ENCODE results near the gene FGR.
A peak's percentile ranks its signal among the peaks of the same experiment; 100 is the strongest.

The FGR gene

DNA sequence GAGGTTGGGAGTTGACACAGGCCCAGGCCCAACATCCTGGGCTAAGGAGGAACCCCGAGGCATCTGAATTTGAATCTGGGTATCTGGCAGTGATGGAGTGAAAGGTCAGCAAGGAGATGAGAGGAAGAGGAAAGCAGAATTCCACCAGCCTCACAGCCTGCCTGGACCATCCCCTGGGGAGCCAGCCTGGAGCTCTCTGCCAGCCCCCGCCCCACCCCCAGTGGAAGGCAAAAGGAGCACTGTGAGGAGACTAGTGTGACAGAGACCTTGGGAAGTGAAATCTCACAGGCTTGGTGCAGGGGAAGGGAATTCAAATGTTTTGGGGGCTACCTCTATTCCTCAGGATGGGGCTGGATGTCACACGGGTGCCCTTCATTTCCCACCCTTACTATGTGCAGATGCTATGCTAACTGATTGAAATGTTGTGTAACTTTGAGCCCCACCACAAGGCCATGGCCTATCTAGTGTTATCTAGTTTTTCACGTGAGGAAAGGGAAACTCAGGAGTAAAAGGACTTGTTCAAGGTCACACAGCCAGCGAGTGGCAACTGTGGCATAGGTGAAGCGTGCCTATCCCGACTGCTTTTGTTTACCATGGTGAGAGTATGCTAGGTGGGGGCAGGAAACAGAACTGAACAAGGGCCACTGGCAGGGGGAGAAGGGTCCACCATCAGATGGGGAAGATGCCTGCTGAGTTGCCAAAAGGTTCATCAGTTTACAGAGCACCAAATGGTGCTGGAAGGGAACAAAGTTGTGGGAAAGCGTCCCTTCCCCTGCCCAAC is 60.8 kb downstream of the FGR start:
- DNase-seq, result no peak
- in situ Hi-C loops (cut with MboI; ENCODE audit: low pct_unique_long_range_greater_than_20kb, low sequenced_read_pairs), result no loop called here

DNA sequence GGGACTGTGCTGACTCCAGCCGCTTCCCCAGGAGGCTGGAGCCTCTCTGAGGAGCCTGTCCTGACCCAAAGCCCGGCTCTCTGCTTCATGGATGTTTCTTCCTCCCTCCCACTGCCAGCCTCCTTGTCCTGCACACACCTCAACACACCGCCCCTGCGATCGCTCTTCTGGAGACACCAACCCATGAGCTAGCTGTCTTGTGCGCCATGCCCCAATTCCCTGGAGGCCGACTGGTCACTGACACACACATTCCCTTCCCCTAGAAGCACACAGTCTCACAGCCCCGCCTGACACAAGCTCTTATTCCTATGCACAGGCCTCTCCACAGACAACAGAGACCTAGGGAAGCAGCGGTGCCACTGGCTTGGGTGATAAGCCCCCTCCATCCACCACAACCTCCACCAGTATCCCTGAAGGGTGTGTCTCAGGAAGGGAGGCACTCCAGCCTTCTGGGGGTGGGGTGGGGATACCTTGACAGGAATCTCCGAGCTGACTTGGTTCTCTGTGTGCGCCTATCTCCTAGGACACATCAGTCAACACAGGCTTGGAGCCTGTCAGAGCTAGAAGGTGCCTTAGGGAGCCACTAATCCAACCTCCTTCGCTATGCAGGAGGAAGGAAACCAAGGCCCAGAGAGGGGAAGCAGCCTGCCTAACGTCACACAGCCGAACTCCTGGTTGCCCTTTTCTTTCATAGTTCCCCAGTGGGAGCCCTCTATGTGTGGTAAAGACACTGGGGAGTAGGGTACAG is 62.1 kb downstream of the FGR start:
- in situ Hi-C loops (cut with MboI; ENCODE audit: low pct_unique_long_range_greater_than_20kb, low sequenced_read_pairs), result no loop called here

DNA sequence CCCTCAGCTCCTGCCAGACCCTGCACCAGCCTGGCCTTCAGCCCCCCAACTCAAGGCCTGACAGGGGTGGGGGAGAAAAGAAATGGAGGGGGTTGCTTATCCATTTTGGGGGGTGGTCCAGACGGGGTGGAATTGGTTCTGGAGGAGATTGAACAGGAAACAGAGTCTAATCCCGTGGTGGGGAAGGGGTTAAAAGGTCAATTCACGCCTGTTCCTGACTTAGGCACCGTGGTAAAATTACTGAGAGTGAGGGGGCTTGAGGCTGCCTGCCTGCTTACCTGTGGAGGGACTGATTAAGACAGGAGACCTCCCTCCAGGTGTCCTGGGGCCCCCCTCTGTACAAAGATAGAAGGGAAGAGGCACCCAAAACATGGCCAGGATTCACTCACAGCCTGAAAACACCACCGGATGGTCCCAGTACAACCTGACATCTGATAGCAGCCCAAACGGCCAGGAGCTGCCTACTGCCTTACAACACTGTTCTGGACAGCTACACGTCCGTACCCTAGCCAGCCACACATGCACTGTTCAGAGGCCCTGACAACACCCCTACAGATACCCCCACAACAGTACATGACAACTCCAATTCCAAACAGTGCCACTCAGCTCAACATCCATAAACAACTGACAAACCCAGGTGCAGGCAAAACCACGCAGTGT is 62.8 kb downstream of the FGR start:
- DNase-seq, result no peak
- in situ Hi-C loops (cut with MboI; ENCODE audit: low pct_unique_long_range_greater_than_20kb, low sequenced_read_pairs), result no loop called here

More for the DNA sequence above, 62.1 kb downstream of the FGR start:
- DNase-seq, result no peak

DNA sequence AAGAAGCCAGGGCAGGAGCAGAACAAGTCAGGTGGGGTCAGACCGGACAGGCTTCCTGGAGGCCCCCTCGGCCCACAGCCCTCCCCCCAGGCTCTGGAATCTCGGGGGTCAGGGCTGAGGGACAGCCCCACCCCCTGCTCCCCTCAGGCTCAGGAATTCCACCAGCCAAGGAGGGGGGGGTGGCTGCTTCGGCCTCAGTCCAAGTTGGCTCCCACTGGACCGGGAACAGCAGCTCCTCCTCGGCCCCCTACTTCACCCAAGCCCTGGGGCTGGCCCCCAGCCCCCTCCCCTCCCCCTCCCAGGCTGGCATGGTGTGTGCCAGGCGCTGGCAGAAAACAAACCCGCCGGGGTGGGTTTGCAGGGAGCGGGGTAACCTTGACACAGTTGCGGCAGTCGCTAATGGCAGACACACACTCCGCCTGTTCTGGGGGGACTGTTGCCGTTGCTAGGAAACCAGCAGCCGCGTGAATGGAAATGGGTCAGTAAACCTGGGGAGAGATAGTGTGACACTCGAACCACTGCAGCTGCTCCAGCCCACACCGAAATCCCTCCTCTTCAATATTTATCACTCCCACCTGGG is 63.5 kb downstream of the FGR start:
- no peak for DNase-seq
- in situ Hi-C loops (cut with MboI; ENCODE audit: low pct_unique_long_range_greater_than_20kb, low sequenced_read_pairs), result no loop called here

DNA sequence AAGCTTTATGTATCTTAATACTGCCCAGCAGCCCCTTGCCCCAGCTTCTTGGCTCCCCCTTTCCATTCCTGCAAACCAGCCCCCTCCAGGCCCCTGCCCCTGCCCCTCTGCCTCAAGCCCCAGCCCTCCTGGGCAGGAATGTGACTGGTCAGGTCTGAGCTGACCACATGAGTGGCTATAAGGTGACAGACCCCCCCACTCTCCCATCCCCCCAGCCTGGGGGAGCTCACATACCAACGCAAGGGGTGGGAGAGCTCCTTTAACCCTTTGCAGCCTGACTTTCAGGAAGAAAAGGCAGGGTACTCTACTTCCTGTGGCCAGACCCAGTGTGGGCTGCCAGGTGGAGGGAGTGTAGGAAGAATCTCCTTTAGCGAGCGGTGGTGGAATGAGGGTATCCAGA is 64.2 kb downstream of the FGR start:
- DNase-seq, result no peak

DNA sequence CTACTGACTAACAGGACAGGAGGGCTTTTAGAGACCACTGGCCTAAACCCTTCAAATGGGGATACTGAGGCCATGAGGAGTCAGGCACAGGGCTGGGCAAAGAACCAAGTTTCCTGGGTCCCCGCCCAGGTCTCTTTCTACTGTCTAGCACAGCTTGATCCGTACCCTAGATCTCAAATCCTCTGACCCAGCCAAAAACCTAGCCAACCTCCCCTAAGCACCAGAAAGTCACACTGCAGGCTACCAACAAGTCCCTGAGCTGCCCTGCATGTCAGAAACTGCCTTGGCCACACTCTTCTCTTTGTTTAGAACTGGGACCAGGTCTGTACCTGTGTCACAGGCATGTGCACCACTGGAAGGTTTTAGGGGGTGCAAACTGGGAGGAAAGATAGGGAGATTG is 64.6 kb downstream of the FGR start:
- in situ Hi-C loops (cut with MboI; ENCODE audit: low pct_unique_long_range_greater_than_20kb, low sequenced_read_pairs), result no loop called here
- no peak for DNase-seq

More for the DNA sequence above, 64.2 kb downstream of the FGR start:
- in situ Hi-C loops (cut with MboI; ENCODE audit: low pct_unique_long_range_greater_than_20kb, low sequenced_read_pairs), result no loop called here

DNA sequence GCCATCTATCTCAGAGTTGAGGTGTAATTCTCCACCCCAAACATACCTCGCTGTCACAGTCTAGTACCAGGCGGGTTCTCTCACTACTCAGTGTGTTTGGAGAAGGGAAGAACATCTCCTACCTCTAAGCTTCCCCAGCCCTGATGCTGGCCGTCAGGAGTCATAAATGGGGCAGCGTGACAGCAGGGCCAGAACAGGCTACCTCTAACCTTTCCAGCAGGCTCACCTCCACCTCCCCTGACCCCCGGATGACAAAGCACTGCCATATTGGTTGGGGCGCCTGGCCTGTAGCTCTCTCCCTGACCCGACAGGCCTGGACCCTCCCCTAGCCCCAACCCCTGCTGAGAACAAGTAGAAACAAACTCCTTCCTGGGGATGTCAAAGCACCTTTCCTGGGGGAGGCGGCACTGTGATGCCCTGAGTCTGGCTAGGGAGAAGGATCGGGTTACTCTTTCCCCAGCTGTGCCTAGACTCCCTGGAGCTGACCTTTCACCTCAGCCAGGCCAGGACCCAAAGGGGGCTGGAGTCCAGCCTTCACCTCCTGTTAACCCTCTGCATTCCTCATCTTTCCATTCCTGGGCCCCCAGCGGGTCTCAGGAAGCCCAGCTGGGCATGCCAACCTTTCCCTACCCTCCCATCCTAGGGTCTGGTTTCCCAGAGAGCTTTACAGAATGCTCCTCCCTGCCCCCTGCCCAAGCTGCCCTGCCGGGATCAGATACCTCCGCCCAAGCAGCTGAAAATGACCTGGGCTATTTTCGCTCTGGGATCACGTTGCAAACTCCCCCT is 65.3 kb downstream of the FGR start:
- no peak for DNase-seq
- in situ Hi-C loops (cut with MboI; ENCODE audit: low pct_unique_long_range_greater_than_20kb, low sequenced_read_pairs), result no loop called here

DNA sequence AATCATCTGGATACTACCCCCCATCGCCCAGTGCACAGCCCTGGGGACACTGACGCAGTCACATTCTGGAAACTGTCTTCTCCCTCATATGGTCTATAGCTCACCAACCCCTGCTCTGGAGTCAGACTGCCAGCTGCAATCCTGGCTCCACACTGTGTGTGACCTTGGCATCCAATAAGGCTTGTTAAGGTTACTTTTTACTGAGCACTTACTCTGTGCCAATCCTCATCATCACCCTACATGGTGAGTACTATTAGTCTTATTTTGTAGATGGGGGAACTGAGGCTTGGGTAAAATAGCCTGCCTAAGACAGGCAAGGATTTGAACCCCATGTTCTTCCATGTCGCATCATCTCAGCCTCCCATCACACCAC is 65.9 kb downstream of the FGR start:
- no peak for DNase-seq
- in situ Hi-C loops (cut with MboI; ENCODE audit: low pct_unique_long_range_greater_than_20kb, low sequenced_read_pairs), result no loop called here

DNA sequence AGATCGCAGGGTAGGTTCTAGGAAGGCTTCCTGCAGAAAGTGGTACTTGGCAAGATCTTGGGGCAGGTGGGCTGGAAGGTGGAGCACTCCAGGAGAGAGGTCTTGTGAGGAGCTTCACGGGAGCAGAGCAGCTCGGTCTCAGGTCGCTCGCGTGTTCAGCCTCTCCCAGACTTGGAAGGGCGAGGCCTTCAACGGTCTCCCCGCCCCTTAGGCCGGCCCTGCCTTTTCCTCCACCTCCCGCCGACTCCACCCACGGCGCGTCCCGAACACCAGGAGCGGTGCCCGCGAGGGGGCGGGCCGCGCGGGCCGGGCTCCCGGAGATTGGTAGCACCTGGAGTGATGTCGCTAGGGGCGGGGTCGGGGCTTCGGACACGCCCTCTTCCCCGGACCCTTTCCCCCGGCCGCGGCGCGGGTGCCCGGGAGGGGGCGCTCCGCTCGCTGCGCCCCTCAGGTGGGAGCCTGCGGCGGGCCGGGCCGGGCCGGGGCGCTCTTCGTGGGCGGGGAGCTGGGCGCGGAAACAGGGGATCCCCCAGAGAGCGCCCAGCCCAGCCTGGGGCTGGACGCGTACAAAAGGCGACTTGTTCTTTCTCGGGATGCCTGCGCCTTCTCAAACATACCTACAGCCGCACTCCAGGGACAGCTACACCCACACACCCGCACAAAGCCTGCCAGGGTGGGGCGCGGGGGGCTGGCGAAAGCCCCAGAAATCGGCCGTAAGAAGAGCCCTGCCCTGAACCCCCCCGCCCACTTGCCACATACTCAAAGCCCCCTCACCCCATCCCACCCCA is 66.5 kb downstream of the FGR start:
- in situ Hi-C loops (cut with MboI; ENCODE audit: low pct_unique_long_range_greater_than_20kb, low sequenced_read_pairs), result no loop called here
- DNase-seq, result peak; percentile 99

DNA sequence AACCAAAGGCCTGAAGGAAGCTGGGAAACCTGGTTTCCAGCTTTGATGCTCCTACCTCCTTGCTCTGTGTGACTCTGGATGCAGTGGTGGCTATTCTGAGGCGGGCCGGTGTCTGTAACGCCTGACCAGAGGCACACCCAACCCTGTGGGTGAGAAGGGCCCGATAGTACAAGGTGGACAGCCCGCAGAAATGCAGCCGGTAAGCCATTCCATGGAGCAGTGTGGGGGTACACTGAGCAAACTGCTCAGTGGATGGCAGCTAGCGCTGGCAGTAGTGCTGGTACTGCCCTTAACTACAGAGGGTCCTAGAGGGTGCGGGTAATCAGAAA is 67.0 kb downstream of the FGR start:
- in situ Hi-C loops (cut with MboI; ENCODE audit: low pct_unique_long_range_greater_than_20kb, low sequenced_read_pairs), result no loop called here
- DNase-seq, result no peak

DNA sequence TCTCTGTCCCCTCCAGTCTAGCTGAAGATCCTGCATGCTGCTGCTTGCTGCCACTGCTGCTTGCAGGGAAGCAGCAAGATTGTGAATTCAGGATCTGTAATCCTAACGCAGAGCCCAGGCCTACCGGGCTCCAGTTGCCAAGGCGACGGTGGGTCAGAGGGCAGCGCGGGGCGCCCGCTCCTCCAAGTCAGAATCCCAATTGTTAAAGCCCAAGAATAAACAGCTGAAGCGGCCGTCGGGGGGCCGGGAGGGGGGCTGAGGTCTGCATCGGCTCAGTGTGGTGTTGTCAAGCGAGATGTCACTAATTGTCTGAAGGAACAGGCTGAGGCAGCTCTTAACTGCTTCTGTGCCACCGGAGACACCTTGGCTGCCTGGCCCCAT is 67.8 kb downstream of the FGR start:
- in situ Hi-C loops (cut with MboI; ENCODE audit: low pct_unique_long_range_greater_than_20kb, low sequenced_read_pairs), result no loop called here
- no peak for DNase-seq

DNA sequence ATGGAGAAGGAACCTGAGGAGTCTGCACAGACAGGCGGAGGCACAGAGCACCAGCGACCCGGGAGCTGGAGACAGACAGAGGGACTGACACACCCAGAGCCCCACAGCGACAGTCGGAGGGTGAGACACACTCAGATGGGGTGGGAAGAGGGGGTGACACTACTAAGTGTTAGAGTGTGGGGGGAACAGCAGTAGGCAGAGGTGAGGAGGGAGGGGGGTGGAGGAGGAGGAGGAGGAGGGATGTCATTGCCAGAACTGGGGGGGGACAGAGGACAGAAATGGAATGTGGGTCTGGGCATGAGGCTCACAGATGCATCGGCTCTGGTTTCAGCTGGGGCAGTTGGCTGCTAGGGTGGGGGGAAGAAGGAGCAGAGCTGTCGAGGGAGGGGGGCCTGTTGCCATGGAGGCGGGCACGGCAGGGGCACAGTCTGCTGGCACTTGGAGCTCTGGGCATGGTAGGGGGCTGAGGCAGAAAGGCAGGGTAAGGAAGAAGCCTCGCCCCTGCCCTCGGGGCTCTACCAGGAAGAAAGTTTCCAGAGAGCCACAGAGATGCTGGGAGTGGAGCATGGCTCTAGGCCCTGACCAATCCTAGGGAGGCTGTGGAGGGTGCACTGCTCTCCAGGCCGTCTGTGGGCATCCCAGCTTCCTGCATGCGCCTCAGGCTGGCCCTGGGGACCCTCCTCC is 68.4 kb downstream of the FGR start:
- no peak for DNase-seq
- in situ Hi-C loops (cut with MboI; ENCODE audit: low pct_unique_long_range_greater_than_20kb, low sequenced_read_pairs), result no loop called here

DNA sequence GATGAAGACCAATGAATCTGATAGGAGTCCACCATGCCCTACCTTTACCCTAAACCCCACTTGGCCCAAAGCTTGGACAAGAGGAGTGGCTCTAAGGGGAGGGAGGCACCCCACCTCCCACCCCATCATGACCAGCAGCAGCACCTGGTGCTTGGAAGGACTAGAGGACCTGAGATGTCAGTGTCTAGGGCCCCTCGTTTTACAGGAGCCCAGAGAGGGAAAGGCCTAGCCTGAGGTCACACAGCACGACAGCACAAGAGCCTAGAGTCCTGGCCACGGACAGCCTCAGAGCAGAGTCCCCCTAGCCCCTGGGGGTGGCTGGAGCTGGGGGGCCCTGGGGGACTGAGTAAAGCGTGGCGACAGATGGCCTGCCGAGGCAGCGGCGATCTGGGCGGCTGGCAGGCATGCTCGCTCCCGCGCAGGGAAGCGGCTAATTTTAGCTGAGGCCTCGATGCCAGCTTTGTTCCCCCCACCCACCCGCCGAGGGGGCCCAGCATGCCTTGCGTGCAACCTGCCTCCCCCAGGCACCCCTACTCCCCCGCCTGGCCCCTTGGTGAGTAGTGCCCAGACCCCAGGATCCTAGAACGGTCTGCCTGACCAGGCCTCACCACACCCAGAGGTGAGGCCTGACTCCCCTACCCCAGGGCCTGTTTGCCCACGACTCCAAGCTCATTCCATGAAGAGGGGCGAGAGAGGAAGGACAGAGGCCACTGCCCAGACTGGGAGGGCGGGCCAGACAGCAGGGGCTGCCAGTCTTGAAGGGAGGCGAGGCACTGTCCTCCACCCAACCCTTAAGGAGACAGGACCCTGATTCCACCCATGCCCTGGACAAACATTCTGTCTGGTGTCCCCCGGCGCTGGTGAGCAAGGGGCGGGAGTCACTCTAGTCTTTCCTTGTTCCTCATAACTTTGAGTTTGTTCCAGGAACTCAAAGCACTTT is 70.0 kb downstream of the FGR start:
- DNase-seq, result no peak
- in situ Hi-C loops (cut with MboI; ENCODE audit: low pct_unique_long_range_greater_than_20kb, low sequenced_read_pairs), result no loop called here

DNA sequence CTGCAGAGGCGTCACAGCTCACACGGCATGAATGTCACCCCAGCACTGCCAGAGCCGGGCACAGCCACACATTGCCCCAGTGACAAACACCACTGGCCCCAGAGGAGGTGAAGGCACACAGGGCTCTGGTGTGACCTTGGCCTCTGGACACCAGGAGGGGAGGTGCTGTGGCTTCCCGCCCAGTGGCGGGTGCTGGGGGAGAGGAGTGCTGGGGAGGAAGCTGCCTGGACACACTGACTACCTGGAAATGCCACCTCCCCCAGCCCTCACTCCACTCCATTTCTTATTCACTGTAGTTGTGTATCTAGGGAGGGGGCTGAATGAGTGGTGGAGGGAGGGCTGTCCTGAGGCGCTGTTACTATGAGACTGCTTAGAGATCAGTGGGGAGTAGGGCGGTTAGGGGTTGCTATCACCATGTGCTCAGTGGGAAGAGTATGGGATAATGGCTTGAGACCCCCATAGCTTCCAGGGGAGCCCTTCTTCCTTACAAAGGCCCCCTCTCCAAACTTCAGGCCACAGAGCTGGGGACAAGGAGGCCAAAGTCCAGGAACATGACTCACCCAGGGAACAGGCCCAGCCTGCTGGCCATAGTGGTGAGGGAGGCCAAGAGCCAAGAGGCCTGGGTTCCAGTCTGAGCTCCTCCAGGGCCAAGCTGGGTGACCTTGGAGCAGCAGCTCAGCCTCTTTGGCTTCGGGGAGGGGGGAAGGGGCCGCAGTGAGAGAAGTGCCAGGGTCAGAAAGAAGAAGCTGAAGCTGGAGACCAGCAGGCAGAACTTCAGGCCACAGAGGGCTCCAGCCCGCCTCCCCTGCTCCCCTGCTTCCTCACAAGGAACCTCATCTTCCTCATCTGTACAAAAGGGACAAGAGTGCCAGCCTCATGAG is 71.2 kb downstream of the FGR start:
- DNase-seq, result peak; percentile 54
- in situ Hi-C loops (cut with MboI; ENCODE audit: low pct_unique_long_range_greater_than_20kb, low sequenced_read_pairs), result no loop called here

DNA sequence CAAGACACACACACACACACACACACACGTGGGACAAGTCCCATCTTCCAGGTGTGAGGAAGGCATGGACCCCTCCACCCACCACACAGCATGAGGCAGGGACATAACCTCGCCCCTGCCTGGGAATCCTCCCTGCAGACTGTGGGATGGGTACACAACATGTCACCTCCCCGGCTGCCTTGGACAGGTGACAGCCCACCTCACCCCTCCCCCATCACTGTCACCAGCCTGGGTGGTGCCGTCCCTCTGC is 71.7 kb downstream of the FGR start:
- no peak for DNase-seq
- in situ Hi-C loops (cut with MboI; ENCODE audit: low pct_unique_long_range_greater_than_20kb, low sequenced_read_pairs), result no loop called here

DNA sequence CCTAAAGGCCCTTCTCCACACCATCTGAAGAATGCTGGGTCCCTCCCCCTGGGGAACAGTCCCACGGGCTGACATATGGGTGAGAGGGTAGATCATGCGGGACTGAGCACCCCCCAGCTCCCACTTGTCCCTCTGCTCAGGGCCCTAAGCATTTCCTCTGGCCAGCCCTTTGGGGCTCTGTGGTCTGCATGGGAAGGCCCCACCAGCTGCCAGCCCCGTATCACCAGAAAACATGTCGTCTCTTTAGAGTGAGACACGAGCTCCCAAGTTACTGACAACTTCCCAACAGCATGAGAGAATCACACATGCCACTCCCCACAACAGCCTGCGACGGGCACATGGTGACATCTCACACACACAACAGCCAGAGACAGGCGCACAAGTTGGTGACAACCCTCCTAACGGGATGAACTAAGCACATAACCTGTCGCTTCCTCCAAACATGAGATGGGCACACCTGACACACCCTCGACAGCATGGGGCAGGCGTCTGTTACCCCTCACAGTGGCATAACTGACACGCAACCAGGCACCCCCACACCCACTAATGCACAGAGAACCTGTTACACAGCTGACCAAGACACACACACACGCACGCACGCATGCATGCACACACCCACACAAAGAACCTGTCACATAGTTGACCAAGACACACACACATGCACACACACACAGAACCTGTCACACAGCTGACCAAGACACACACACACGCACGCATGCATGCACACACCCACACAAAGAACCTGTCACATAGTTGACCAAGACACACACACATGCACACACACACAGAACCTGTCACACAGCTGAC is 72.2 kb downstream of the FGR start:
- in situ Hi-C loops (cut with MboI; ENCODE audit: low pct_unique_long_range_greater_than_20kb, low sequenced_read_pairs), result no loop called here
- DNase-seq, result no peak
